GM23338 (cell line): ENCODE measurements around the gene DPY19L3. TPM values are rescaled to one million over a fixed set of nuclear protein-coding genes. Genes with fewer than 3 reads are reported as not detected.

Experiments used
- ATAC-seq: fragments of 200-7000 bp; cut with Tn5 transposase; 3 replicates; pipeline ENCODE4 v1.9.1; 2020
- DNase-seq: peaks from one replicate; pipeline ENCODE4 v3.0.0-alpha.2; 2015; ENCODE audit warnings: low spot score
- H2AFZ ChIP-seq: fragments of 200-600 bp; sonication (generic); 2 replicates; pipeline ENCODE4 v1.8.0; 2016; ENCODE audit warnings: antibody characterized with exemption, mild to moderate bottlenecking, moderate library complexity
- H3F3A ChIP-seq: fragments of 200-600 bp; sonication (generic); replicated peaks from 2 replicates; pipeline ENCODE4 v1.8.0; 2017; ENCODE audit warnings: antibody characterized with exemption, mixed run types, low read depth
- H3K27ac ChIP-seq: fragments of 200-600 bp; sonication (generic); 2 replicates; pipeline ENCODE4 v1.6.1; 2016; ENCODE audit warnings: low read depth
- H3K27me3 ChIP-seq: fragments of 200-600 bp; sonication (generic); 2 replicates; pipeline ENCODE4 v1.8.0; 2016; ENCODE audit warnings: mild to moderate bottlenecking, mixed run types, moderate library complexity; ENCODE audit not compliant: insufficient read depth
- H3K36me3 ChIP-seq: fragments of 200-600 bp; sonication (generic); 2 replicates; pipeline ENCODE4 v1.8.0; 2016; ENCODE audit warnings: mild to moderate bottlenecking; ENCODE audit not compliant: insufficient read depth
- H3K4me1 ChIP-seq: fragments of 200-600 bp; sonication (generic); 2 replicates; pipeline ENCODE4 v1.8.0; 2016; ENCODE audit warnings: mild to moderate bottlenecking, moderate library complexity; ENCODE audit not compliant: insufficient read depth
- H3K4me2 ChIP-seq: fragments of 200-600 bp; sonication (generic); 2 replicates; pipeline ENCODE4 v1.7.1; 2017; ENCODE audit warnings: mixed run types
- H3K4me3 ChIP-seq: fragments of 200-600 bp; sonication (generic); 2 replicates; pipeline ENCODE4 v1.6.1; 2016; ENCODE audit warnings: mixed run types
- H3K79me2 ChIP-seq: fragments of 200-600 bp; sonication (generic); replicated peaks from 2 replicates; pipeline ENCODE4 v1.8.0; 2017; ENCODE audit warnings: mild to moderate bottlenecking; ENCODE audit not compliant: insufficient read depth
- H3K9me2 ChIP-seq: fragments of 200-600 bp; sonication (generic); 2 replicates; pipeline ENCODE4 v1.8.0; 2017; ENCODE audit not compliant: insufficient read depth
- H4K20me1 ChIP-seq: fragments of 200-600 bp; sonication (generic); replicated peaks from 2 replicates; pipeline ENCODE4 v1.8.0; 2017; ENCODE audit warnings: mild to moderate bottlenecking; ENCODE audit not compliant: insufficient read depth
- H3K27ac Mint-ChIP-seq: 2 replicates; pipeline ENCODE4 v1.8.0; 2020; ENCODE audit warnings: inconsistent platforms, mild to moderate bottlenecking, moderate library complexity, mixed read lengths
- H3K27me3 Mint-ChIP-seq: 3 replicates; pipeline ENCODE4 v1.8.0; 2022; ENCODE audit warnings: low read depth, mild to moderate bottlenecking, moderate library complexity, mixed read lengths, inconsistent platforms; ENCODE audit not compliant: insufficient read depth, poor library complexity
- H3K36me3 Mint-ChIP-seq: 3 replicates; pipeline ENCODE4 v1.8.0; 2021; ENCODE audit warnings: low read depth, mild to moderate bottlenecking, inconsistent platforms, moderate library complexity, mixed read lengths
- H3K4me1 Mint-ChIP-seq: 3 replicates; pipeline ENCODE4 v1.8.0; 2020; ENCODE audit warnings: mild to moderate bottlenecking, inconsistent platforms, mixed read lengths
- H3K4me3 Mint-ChIP-seq: 3 replicates; pipeline ENCODE4 v1.8.0; 2021; ENCODE audit warnings: moderate library complexity, mild to moderate bottlenecking, inconsistent platforms, mixed read lengths
- H3K9me3 Mint-ChIP-seq: 3 replicates; pipeline ENCODE4 v1.8.0; 2020; ENCODE audit warnings: moderate library complexity, mild to moderate bottlenecking, inconsistent platforms, mixed read lengths
- EZH2 ChIP-seq: fragments of 200-600 bp; sonication (generic); IDR thresholded peaks from one replicate; pipeline ENCODE4 v1.8.0; 2017; ENCODE audit warnings: antibody characterized with exemption, mild to moderate bottlenecking, low read depth; ENCODE audit not compliant: unreplicated experiment
- EZH2phosphoT487 ChIP-seq: fragments of 200-600 bp; sonication (generic); IDR thresholded peaks from one replicate; pipeline ENCODE4 v1.8.1; 2018; ENCODE audit warnings: antibody characterized with exemption; ENCODE audit not compliant: unreplicated experiment
- JUNB ChIP-seq: IDR thresholded peaks from one replicate; pipeline ENCODE4 v1.6.1; 2016; ENCODE audit warnings: antibody characterized with exemption; ENCODE audit not compliant: unreplicated experiment
- NANOG ChIP-seq: IDR thresholded peaks from 2 replicates; pipeline ENCODE4 v1.6.1; 2016; ENCODE audit warnings: antibody characterized with exemption, borderline replicate concordance
- POLR2AphosphoS5 ChIP-seq: IDR thresholded peaks from 2 replicates; pipeline ENCODE4 v1.6.1; 2016; ENCODE audit warnings: antibody characterized with exemption, low read depth
- STAT1 ChIP-seq: IDR thresholded peaks from one replicate; pipeline ENCODE4 v1.6.1; 2016; ENCODE audit warnings: antibody characterized with exemption; ENCODE audit not compliant: unreplicated experiment
- ZNF331 ChIP-seq: fragments of 250-450 bp; sonication (Bioruptor Pico); IDR thresholded peaks from 2 replicates; pipeline ENCODE4 v1.5.0; 2020; ENCODE audit warnings: low read depth, mild to moderate bottlenecking, moderate library complexity
- polyA plus RNA-seq: library from polyadenylated mRNA; unstranded; fragments of >200 nt; fragmentation: Nextera tagmentation; extraction: Ambion mirVana; gene quantifications from 2 replicates; pipeline ENCODE4 v1.2.1, GENCODE V29; 2016
- total RNA-seq: library from RNA; depleted of rRNA; stranded (reverse); fragments of >200 nt; shearing (Covaris generic); gene quantifications from 2 replicates; pipeline ENCODE4 v1.2.3, GENCODE V29; 2014
- TF ChIP-seq, protein P1 (sequence below): fragments of 250-450 bp; sonication (Bioruptor Pico); IDR thresholded peaks from 2 replicates; pipeline ENCODE4 v1.5.0; 2020; ENCODE audit warnings: mild to moderate bottlenecking, moderate library complexity
- TF ChIP-seq, protein P2 (sequence below): IDR thresholded peaks from 2 replicates; pipeline ENCODE4 v1.6.1; 2016; ENCODE audit warnings: antibody characterized with exemption
- TF ChIP-seq, protein P3 (sequence below), 2 experiments: fragments of 200-600 bp in 1 of 2; sonication (generic) in 1 of 2; conservative IDR thresholded peaks; 2 replicates each; pipeline versions ENCODE4 v1.5.1 to v1.6.1; 2016 to 2017; ENCODE audit warnings: antibody characterized with exemption in 2 of 2, low read depth in 2 of 2, mild to moderate bottlenecking in 2 of 2, moderate library complexity in 1 of 2
- TF ChIP-seq, protein P4 (sequence below): IDR thresholded peaks from one replicate; pipeline ENCODE4 v1.6.1; 2018; ENCODE audit warnings: antibody characterized with exemption; ENCODE audit not compliant: unreplicated experiment

Gene DPY19L3
- total and polyA plus RNA-seq, 2 experiments from 2014 or later = 13.5 to 46.6 TPM

GRCh38 chr19:32387701-32388392, 17.7 kb upstream of the DPY19L3 start:
- no peaks in the 10 kb centered on the region for H3F3A ChIP-seq
- DNase-seq (no peak), ATAC-seq (no peak)
- H3K4me1 ChIP-seq = no peaks in the 10 kb centered on the region
- Mint-ChIP-seq H3K27me3 (no peaks in the 10 kb centered on the region), H3K9me3 (no peaks in the 10 kb centered on the region), H3K36me3 (peaks cover 2% of the 10 kb centered on the region; the same call in 2 of the 3 replicates), H3K4me3 (no peak overlapping the region), H3K4me1 (no peaks in the 10 kb centered on the region), H3K27ac (no peak overlapping the region)
- no peak overlapping the region for H2AFZ ChIP-seq
- H3K4me2 ChIP-seq = no peak overlapping the region
- no peaks in the 10 kb centered on the region for H3K79me2 ChIP-seq
- H3K27me3 ChIP-seq = no peaks in the 10 kb centered on the region
- H4K20me1 ChIP-seq = no peaks in the 10 kb centered on the region; the same call in 1 of the 2 replicates
- H3K9me2 ChIP-seq = no peaks in the 10 kb centered on the region
- H3K27ac ChIP-seq = no peak overlapping the region
- TF ChIP-seq POLR2AphosphoS5 = no peak
- TF ChIP-seq, protein P1, sequence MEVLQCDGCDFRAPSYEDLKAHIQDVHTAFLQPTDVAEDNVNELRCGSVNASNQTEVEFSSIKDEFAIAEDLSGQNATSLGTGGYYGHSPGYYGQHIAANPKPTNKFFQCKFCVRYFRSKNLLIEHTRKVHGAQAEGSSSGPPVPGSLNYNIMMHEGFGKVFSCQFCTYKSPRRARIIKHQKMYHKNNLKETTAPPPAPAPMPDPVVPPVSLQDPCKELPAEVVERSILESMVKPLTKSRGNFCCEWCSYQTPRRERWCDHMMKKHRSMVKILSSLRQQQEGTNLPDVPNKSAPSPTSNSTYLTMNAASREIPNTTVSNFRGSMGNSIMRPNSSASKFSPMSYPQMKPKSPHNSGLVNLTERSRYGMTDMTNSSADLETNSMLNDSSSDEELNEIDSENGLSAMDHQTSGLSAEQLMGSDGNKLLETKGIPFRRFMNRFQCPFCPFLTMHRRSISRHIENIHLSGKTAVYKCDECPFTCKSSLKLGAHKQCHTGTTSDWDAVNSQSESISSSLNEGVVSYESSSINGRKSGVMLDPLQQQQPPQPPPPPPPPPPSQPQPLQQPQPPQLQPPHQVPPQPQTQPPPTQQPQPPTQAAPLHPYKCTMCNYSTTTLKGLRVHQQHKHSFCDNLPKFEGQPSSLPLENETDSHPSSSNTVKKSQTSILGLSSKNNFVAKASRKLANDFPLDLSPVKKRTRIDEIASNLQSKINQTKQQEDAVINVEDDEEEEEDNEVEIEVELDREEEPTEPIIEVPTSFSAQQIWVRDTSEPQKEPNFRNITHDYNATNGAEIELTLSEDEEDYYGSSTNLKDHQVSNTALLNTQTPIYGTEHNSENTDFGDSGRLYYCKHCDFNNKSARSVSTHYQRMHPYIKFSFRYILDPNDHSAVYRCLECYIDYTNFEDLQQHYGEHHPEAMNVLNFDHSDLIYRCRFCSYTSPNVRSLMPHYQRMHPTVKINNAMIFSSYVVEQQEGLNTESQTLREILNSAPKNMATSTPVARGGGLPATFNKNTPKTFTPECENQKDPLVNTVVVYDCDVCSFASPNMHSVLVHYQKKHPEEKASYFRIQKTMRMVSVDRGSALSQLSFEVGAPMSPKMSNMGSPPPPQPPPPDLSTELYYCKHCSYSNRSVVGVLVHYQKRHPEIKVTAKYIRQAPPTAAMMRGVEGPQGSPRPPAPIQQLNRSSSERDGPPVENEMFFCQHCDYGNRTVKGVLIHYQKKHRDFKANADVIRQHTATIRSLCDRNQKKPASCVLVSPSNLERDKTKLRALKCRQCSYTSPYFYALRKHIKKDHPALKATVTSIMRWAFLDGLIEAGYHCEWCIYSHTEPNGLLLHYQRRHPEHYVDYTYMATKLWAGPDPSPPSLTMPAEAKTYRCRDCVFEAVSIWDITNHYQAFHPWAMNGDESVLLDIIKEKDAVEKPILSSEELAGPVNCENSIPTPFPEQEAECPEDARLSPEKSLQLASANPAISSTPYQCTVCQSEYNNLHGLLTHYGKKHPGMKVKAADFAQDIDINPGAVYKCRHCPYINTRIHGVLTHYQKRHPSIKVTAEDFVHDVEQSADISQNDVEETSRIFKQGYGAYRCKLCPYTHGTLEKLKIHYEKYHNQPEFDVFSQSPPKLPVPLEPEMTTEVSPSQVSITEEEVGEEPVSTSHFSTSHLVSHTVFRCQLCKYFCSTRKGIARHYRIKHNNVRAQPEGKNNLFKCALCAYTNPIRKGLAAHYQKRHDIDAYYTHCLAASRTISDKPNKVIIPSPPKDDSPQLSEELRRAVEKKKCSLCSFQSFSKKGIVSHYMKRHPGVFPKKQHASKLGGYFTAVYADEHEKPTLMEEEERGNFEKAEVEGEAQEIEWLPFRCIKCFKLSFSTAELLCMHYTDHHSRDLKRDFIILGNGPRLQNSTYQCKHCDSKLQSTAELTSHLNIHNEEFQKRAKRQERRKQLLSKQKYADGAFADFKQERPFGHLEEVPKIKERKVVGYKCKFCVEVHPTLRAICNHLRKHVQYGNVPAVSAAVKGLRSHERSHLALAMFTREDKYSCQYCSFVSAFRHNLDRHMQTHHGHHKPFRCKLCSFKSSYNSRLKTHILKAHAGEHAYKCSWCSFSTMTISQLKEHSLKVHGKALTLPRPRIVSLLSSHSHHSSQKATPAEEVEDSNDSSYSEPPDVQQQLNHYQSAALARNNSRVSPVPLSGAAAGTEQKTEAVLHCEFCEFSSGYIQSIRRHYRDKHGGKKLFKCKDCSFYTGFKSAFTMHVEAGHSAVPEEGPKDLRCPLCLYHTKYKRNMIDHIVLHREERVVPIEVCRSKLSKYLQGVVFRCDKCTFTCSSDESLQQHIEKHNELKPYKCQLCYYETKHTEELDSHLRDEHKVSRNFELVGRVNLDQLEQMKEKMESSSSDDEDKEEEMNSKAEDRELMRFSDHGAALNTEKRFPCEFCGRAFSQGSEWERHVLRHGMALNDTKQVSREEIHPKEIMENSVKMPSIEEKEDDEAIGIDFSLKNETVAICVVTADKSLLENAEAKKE (CRISPR knock-in tag) = no peak
- no peak for TF ChIP-seq NANOG
- no peak for TF ChIP-seq EZH2
- no peak for TF ChIP-seq STAT1
- TF ChIP-seq JUNB = no peak
- TF ChIP-seq ZNF331 (CRISPR knock-in tag) = no peak
- TF ChIP-seq, protein P2, sequence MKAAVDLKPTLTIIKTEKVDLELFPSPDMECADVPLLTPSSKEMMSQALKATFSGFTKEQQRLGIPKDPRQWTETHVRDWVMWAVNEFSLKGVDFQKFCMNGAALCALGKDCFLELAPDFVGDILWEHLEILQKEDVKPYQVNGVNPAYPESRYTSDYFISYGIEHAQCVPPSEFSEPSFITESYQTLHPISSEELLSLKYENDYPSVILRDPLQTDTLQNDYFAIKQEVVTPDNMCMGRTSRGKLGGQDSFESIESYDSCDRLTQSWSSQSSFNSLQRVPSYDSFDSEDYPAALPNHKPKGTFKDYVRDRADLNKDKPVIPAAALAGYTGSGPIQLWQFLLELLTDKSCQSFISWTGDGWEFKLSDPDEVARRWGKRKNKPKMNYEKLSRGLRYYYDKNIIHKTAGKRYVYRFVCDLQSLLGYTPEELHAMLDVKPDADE = no peak
- TF ChIP-seq, protein P3, sequence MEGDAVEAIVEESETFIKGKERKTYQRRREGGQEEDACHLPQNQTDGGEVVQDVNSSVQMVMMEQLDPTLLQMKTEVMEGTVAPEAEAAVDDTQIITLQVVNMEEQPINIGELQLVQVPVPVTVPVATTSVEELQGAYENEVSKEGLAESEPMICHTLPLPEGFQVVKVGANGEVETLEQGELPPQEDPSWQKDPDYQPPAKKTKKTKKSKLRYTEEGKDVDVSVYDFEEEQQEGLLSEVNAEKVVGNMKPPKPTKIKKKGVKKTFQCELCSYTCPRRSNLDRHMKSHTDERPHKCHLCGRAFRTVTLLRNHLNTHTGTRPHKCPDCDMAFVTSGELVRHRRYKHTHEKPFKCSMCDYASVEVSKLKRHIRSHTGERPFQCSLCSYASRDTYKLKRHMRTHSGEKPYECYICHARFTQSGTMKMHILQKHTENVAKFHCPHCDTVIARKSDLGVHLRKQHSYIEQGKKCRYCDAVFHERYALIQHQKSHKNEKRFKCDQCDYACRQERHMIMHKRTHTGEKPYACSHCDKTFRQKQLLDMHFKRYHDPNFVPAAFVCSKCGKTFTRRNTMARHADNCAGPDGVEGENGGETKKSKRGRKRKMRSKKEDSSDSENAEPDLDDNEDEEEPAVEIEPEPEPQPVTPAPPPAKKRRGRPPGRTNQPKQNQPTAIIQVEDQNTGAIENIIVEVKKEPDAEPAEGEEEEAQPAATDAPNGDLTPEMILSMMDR (conservative IDR thresholded peaks at IDR 0.05; ENCODE audit: low read depth in 2 of 2) = no peak
- TF ChIP-seq EZH2phosphoT487 = no peak
- TF ChIP-seq, protein P4, sequence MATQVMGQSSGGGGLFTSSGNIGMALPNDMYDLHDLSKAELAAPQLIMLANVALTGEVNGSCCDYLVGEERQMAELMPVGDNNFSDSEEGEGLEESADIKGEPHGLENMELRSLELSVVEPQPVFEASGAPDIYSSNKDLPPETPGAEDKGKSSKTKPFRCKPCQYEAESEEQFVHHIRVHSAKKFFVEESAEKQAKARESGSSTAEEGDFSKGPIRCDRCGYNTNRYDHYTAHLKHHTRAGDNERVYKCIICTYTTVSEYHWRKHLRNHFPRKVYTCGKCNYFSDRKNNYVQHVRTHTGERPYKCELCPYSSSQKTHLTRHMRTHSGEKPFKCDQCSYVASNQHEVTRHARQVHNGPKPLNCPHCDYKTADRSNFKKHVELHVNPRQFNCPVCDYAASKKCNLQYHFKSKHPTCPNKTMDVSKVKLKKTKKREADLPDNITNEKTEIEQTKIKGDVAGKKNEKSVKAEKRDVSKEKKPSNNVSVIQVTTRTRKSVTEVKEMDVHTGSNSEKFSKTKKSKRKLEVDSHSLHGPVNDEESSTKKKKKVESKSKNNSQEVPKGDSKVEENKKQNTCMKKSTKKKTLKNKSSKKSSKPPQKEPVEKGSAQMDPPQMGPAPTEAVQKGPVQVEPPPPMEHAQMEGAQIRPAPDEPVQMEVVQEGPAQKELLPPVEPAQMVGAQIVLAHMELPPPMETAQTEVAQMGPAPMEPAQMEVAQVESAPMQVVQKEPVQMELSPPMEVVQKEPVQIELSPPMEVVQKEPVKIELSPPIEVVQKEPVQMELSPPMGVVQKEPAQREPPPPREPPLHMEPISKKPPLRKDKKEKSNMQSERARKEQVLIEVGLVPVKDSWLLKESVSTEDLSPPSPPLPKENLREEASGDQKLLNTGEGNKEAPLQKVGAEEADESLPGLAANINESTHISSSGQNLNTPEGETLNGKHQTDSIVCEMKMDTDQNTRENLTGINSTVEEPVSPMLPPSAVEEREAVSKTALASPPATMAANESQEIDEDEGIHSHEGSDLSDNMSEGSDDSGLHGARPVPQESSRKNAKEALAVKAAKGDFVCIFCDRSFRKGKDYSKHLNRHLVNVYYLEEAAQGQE = no peak
- H3K4me3 ChIP-seq = no peak overlapping the region
- H3K36me3 ChIP-seq = peaks cover 8% of the 10 kb centered on the region; the same call in 1 of the 2 replicates
